Sigmoid colon (tissue), 3 donors: Measurements from ENCODE around the gene ALDH1L1.

Experiments used
- POLR2A ChIP-seq, 2 donors: fragments of 450-650 bp; IDR thresholded peaks; one replicate each; pipeline ENCODE4 v1.6.1; 2016; ENCODE audit warnings: antibody characterized with exemption in 2 of 2, mild to moderate bottlenecking in 2 of 2, moderate library complexity in 2 of 2
- TF ChIP-seq, protein P1 (sequence below), 4 experiments: fragments of 450-650 bp in 3 of 4; fragments of 200-600 bp in 1 of 4; IDR thresholded peaks; one replicate each; pipeline ENCODE4 v1.5.1; 2016 to 2019; ENCODE audit warnings: antibody characterized with exemption in 4 of 4, mild to moderate bottlenecking in 3 of 4, moderate library complexity in 2 of 4

DNA sequence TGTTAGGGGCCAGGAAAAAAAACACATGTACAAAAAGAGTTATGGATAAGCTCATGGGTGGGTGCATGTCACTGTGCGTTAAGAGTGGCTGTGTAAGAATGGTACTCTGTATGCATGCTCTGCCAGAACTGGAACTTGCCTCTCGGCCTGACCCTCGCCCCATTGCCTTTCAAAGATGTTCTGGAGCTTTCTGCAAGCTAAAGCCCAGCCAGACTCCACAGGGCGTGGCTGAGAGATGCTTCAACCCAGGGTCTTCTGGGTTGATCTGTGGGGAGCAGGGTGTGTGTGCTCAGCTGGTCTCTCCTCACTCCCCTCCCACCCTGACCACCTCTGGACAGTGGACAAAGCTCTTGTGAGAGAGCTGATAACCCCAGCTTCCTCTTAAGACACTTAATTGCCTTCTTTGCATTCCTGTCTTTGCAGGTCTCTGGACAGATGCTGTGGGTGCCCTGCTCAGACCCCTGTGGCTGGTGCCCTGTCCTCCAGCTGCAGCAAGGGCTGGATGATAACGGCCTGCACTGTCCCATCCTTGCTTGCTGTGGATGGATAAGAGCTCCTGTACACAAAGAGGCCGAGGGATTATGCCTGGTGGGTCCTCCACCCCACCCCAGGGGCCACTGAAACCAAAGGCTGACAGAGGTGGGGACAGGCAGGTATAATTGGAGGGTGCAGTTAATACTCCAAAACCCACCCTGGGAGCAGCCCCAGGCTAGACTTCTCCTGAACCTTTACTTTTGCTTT, 28.7 kb downstream of the ALDH1L1 start:
- no peak for TF ChIP-seq POLR2A (IDR thresholded peaks at IDR 0.05)
- TF ChIP-seq, protein P1, sequence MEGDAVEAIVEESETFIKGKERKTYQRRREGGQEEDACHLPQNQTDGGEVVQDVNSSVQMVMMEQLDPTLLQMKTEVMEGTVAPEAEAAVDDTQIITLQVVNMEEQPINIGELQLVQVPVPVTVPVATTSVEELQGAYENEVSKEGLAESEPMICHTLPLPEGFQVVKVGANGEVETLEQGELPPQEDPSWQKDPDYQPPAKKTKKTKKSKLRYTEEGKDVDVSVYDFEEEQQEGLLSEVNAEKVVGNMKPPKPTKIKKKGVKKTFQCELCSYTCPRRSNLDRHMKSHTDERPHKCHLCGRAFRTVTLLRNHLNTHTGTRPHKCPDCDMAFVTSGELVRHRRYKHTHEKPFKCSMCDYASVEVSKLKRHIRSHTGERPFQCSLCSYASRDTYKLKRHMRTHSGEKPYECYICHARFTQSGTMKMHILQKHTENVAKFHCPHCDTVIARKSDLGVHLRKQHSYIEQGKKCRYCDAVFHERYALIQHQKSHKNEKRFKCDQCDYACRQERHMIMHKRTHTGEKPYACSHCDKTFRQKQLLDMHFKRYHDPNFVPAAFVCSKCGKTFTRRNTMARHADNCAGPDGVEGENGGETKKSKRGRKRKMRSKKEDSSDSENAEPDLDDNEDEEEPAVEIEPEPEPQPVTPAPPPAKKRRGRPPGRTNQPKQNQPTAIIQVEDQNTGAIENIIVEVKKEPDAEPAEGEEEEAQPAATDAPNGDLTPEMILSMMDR (IDR thresholded peaks at IDR 0.05) = no peak
